ENCODE data around the gene ATXN1.

The ATXN1 gene

DNA sequence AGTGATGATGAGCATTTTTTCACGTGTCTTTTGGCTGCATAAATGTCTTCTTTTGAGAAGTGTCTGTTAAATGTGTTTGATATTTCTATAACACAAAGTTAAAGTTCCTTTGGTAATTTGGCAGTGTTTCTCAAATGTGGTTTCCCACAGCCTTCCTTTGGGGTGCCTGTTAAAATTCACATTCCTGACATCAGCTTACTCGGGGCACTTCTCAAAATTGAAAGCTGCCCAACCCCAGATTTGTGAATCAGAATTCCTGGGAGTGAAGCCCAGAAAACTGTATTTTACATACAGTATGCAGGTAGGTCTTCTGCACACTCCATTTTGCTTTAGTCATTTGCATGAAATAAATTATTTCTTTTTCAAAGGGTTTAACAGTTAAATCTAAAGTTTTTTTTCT lies 315.0 kb downstream of the ATXN1 start:
- Histone ChIP-seq H3F3A (ENCODE audit: insufficient read depth) (no peaks in the 10 kb centered on the region), H3K9me3 (ENCODE audit: insufficient read depth, low read length) (no peaks in the 10 kb centered on the region), H2AFZ (ENCODE audit: low read depth, low read length, severe bottlenecking) (no peak overlapping the region), H3K9me2 (replicated peaks; ENCODE audit: insufficient read depth, low read length) (no peaks in the 10 kb centered on the region), H3K4me2 (ENCODE audit: low read depth, low read length, poor library complexity, severe bottlenecking) (no peak overlapping the region), H3K27me3 (ENCODE audit: low read length) (no peaks in the 10 kb centered on the region), H3K27ac (ENCODE audit: low read depth, low read length) (no peak overlapping the region), H3K9ac (ENCODE audit: low read length) (no peak overlapping the region), H3K4me3 (ENCODE audit: insufficient read depth, low read length, poor library complexity, severe bottlenecking) (no peak overlapping the region), H3K36me3 (ENCODE audit: low read length) (no peaks in the 10 kb centered on the region), H3K79me2 (ENCODE audit: insufficient read depth, low read length) (no peaks in the 10 kb centered on the region), H4K20me1 (ENCODE audit: low read depth, low read length) (no peaks in the 10 kb centered on the region)
- TF ChIP-seq, protein P1, sequence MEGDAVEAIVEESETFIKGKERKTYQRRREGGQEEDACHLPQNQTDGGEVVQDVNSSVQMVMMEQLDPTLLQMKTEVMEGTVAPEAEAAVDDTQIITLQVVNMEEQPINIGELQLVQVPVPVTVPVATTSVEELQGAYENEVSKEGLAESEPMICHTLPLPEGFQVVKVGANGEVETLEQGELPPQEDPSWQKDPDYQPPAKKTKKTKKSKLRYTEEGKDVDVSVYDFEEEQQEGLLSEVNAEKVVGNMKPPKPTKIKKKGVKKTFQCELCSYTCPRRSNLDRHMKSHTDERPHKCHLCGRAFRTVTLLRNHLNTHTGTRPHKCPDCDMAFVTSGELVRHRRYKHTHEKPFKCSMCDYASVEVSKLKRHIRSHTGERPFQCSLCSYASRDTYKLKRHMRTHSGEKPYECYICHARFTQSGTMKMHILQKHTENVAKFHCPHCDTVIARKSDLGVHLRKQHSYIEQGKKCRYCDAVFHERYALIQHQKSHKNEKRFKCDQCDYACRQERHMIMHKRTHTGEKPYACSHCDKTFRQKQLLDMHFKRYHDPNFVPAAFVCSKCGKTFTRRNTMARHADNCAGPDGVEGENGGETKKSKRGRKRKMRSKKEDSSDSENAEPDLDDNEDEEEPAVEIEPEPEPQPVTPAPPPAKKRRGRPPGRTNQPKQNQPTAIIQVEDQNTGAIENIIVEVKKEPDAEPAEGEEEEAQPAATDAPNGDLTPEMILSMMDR (IDR thresholded peaks at IDR 0.05; ENCODE audit: insufficient read depth, low read length, poor library complexity, severe bottlenecking) = no peak
- TF ChIP-seq EZH2phosphoT487 (conservative IDR thresholded peaks at IDR 0.05; ENCODE audit: low read length) = no peak

DNA sequence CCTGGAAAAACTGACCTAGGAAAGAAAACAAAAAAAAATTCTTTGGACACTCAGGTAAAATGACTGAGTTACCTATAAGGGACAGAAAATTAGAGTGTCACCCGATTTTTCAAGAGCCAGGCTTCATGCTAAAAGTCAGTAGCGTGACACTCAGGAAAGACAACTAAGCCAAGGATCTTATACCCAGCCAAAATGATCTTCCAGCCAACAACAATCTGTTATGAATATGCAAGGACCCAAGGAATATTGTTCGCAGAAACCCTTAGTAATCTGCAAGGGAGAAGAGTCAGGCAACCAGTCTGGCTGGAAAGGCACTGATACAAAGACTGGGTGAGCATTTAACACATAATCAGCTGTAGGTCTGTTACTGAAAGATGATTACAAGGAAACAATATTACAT lies 319.2 kb downstream of the ATXN1 start:
- H3K4me3 ChIP-seq (ENCODE audit: insufficient read depth, low read length, poor library complexity, severe bottlenecking) = no peak overlapping the region
- no peaks in the 10 kb centered on the region for H3F3A ChIP-seq (ENCODE audit: insufficient read depth)
- no peaks in the 10 kb centered on the region for H3K36me3 ChIP-seq (ENCODE audit: low read length)
- H3K9ac ChIP-seq (ENCODE audit: low read length) = no peak overlapping the region
- H2AFZ ChIP-seq (ENCODE audit: low read depth, low read length, severe bottlenecking) = no peak overlapping the region
- H3K4me2 ChIP-seq (ENCODE audit: low read depth, low read length, poor library complexity, severe bottlenecking) = no peak overlapping the region
- H3K9me2 ChIP-seq (replicated peaks; ENCODE audit: insufficient read depth, low read length) = no peaks in the 10 kb centered on the region
- H3K79me2 ChIP-seq (ENCODE audit: insufficient read depth, low read length) = no peaks in the 10 kb centered on the region
- no peaks in the 10 kb centered on the region for H4K20me1 ChIP-seq (ENCODE audit: low read depth, low read length)
- H3K27ac ChIP-seq (ENCODE audit: low read depth, low read length) = no peak overlapping the region
- H3K9me3 ChIP-seq (ENCODE audit: insufficient read depth, low read length) = no peaks in the 10 kb centered on the region
- no peak for TF ChIP-seq EZH2phosphoT487 (conservative IDR thresholded peaks at IDR 0.05; ENCODE audit: low read length)
- TF ChIP-seq, protein P1 (IDR thresholded peaks at IDR 0.05; ENCODE audit: insufficient read depth, low read length, poor library complexity, severe bottlenecking) = no peak
- H3K27me3 ChIP-seq (ENCODE audit: low read length) = no peaks in the 10 kb centered on the region

DNA sequence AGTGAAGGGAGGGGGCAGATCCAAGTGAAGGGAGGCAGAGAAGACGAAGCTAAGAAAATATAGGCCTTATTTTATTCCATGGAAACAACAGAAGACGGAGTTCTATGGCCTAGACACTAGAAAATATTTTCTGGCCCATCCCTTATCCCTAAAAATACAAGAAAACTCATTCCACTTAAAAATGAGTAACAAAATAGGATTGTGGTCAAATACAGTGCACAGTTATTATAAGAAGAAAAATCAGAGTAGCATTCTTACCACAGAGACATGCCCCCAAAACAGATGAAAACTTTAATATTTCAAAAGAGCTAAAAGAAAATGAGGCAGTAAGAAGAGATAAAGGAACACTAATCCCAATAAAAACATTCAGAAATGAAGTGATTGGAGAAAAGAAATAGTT lies 320.0 kb downstream of the ATXN1 start:
- Histone ChIP-seq H4K20me1 (ENCODE audit: low read depth, low read length) (no peaks in the 10 kb centered on the region), H3K27me3 (ENCODE audit: low read length) (no peaks in the 10 kb centered on the region), H3K9ac (ENCODE audit: low read length) (no peak overlapping the region), H3K9me3 (ENCODE audit: insufficient read depth, low read length) (no peaks in the 10 kb centered on the region), H3K27ac (ENCODE audit: low read depth, low read length) (no peak overlapping the region), H3K36me3 (ENCODE audit: low read length) (no peaks in the 10 kb centered on the region), H3K4me3 (ENCODE audit: insufficient read depth, low read length, poor library complexity, severe bottlenecking) (no peak overlapping the region), H2AFZ (ENCODE audit: low read depth, low read length, severe bottlenecking) (no peak overlapping the region), H3K9me2 (replicated peaks; ENCODE audit: insufficient read depth, low read length) (no peaks in the 10 kb centered on the region), H3K79me2 (ENCODE audit: insufficient read depth, low read length) (no peaks in the 10 kb centered on the region), H3K4me2 (ENCODE audit: low read depth, low read length, poor library complexity, severe bottlenecking) (no peak overlapping the region), H3F3A (ENCODE audit: insufficient read depth) (no peaks in the 10 kb centered on the region)
- TF ChIP-seq, protein P1 (IDR thresholded peaks at IDR 0.05; ENCODE audit: insufficient read depth, low read length, poor library complexity, severe bottlenecking) = no peak
- TF ChIP-seq EZH2phosphoT487 (conservative IDR thresholded peaks at IDR 0.05; ENCODE audit: low read length) = no peak
